ENCODE data around the gene REEP5. TPM values are rescaled to one million over a fixed set of nuclear protein-coding genes. Genes with fewer than 3 reads are reported as not detected.

The REEP5 gene
- total and polyA plus RNA-seq, 9 of the 15 experiments (the other 6 are each of a cell fraction or from before 2014, with no cell fraction given): 14.7 to 102 (median 36.0) TPM

DNA sequence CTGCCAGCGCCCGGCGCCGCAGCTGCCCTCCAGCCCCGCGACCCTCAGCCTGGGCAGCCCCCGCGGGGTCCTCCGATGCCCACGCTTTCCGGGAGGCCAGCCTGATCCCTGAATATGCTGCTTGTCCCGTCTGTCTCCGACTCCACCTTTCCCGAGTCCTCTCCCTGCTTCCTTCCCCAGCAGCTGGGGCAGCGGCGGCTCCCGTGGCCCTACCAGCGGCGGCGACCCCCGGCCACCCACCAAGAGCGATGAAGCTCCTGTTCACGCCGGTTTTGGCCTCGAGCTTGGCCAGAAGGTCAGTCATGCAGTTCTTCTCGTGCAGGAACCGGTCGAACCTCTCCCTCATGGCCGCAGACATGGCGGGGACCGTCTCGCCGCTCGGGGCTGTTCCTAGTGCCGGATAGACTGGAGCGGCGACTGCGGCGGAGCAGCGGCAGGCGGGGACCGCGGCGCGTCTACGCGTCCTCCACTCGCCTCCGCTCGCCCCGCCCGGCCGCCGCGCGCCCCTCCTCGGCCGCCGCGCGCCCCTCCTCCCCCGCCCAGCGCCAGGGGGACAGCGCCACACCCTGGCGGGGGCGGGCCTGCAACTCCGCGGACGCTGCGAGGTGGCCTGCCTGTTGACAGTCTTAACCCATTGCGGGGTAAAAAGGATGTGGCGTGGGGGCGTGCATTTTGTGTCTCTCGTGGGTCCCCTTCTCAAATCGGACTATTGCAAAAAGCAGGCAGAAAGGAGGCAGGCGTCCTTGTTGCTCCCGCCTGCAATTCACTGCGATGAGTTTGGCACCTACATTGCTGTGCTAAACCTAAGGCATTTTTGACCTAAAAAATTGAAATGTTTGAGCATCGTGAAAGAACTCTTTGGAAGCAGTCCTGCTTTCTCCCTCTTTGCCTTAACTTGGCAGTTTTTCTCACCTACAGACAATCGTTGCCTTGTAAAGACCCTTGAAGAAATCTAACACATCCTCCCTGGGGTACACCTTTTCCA is at the start of gene REEP5 (continued):
- TF ChIP-seq ZNF830 (CRISPR knock-in tag; IDR thresholded peaks at IDR 0.05): no peak
- no peak for TF ChIP-seq ETV1 (tag; conservative IDR thresholded peaks at IDR 0.05; ENCODE audit: low read depth)
- no peak for TF ChIP-seq POLR3A (IDR thresholded peaks at IDR 0.05; ENCODE audit: borderline replicate concordance, extremely low read depth, insufficient read depth, insufficient read length)
- TF ChIP-seq, protein P1, sequence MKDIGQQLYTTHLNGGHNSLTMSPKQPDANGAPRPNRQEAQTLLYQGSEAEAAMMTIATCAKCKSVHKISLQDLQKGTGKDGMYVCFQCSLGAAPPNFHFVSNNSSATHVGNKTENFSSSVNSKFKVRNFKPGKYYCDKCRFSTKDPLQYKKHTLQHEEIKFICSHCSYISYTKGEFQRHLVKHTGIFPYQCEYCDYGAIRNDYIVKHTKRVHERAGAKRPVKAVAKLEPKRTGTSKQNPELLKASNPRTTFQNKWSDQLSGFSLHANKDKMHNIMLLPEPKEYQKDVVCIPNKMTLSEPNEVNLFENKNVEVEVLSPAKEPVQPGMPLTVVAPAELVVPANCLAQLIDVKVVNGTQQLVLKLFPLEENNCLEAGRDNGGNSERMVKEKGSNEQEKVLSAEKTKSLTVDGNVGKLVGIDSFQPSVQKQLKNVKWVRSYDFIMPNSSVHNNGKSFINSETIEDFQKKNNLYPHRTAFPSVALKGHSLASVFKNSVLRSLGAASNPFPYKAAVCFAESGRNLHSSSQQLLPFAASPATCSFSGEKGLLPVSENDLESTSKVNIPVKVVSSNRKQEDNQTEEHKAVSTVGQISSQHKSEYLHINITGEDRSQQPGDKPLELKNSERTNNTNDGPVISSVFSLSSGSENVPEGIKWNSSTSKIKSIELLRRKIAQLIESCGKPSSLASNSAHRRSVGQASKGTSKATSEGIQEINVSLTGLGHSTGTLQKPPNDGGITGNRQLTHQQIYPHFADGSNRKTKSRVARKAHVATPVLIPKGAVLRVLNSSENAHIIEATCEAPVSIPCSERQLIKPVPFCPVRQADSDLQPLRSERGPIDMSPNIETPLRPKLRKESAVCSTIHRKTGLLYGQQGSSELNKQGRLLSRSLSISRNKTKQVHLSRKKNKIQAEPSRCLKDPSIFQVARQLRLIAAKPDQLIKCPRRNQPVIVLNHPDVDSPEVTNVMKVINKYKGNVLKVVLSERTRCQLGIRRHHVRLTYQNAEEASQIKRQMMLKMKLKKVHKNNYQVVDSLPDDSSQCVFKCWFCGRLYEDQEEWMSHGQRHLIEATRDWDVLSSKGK (CRISPR knock-in tag; IDR thresholded peaks at IDR 0.05): no peak
- no peak for TF ChIP-seq KLF16 (IDR thresholded peaks at IDR 0.05)
- TF ChIP-seq, protein P2, sequence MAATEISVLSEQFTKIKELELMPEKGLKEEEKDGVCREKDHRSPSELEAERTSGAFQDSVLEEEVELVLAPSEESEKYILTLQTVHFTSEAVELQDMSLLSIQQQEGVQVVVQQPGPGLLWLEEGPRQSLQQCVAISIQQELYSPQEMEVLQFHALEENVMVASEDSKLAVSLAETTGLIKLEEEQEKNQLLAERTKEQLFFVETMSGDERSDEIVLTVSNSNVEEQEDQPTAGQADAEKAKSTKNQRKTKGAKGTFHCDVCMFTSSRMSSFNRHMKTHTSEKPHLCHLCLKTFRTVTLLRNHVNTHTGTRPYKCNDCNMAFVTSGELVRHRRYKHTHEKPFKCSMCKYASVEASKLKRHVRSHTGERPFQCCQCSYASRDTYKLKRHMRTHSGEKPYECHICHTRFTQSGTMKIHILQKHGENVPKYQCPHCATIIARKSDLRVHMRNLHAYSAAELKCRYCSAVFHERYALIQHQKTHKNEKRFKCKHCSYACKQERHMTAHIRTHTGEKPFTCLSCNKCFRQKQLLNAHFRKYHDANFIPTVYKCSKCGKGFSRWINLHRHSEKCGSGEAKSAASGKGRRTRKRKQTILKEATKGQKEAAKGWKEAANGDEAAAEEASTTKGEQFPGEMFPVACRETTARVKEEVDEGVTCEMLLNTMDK (IDR thresholded peaks at IDR 0.05; ENCODE audit: borderline replicate concordance, insufficient read depth, low read depth, low read length, poor library complexity, severe bottlenecking): peak; percentile 28
- no peak for TF ChIP-seq ZNF507 (tag; conservative IDR thresholded peaks at IDR 0.05)
- TF ChIP-seq ZBED1 (IDR thresholded peaks at IDR 0.05): no peak
- TF ChIP-seq ZNF764 (CRISPR knock-in tag; IDR thresholded peaks at IDR 0.05; ENCODE audit: low read depth): no peak
- TF ChIP-seq, protein P3, sequence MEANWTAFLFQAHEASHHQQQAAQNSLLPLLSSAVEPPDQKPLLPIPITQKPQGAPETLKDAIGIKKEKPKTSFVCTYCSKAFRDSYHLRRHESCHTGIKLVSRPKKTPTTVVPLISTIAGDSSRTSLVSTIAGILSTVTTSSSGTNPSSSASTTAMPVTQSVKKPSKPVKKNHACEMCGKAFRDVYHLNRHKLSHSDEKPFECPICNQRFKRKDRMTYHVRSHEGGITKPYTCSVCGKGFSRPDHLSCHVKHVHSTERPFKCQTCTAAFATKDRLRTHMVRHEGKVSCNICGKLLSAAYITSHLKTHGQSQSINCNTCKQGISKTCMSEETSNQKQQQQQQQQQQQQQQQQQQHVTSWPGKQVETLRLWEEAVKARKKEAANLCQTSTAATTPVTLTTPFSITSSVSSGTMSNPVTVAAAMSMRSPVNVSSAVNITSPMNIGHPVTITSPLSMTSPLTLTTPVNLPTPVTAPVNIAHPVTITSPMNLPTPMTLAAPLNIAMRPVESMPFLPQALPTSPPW (CRISPR knock-in tag; IDR thresholded peaks at IDR 0.05): peak; percentile 96
- TF ChIP-seq XRCC4 (IDR thresholded peaks at IDR 0.05; ENCODE audit: extremely low read depth, insufficient read depth, insufficient read length): no peak
- peak; percentile 81 for TF ChIP-seq TBP (optimal IDR thresholded peaks at IDR 0.05; ENCODE audit: low read depth, low read length)
- TF ChIP-seq, protein P4, sequence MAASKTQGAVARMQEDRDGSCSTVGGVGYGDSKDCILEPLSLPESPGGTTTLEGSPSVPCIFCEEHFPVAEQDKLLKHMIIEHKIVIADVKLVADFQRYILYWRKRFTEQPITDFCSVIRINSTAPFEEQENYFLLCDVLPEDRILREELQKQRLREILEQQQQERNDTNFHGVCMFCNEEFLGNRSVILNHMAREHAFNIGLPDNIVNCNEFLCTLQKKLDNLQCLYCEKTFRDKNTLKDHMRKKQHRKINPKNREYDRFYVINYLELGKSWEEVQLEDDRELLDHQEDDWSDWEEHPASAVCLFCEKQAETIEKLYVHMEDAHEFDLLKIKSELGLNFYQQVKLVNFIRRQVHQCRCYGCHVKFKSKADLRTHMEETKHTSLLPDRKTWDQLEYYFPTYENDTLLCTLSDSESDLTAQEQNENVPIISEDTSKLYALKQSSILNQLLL (CRISPR knock-in tag; IDR thresholded peaks at IDR 0.05; ENCODE audit: borderline replicate concordance): no peak
- TF ChIP-seq HMG20A (CRISPR knock-in tag; conservative IDR thresholded peaks at IDR 0.05): no peak
